ENCODE measurements around the gene SWI5. TPM values are rescaled to one million over a fixed set of nuclear protein-coding genes. Genes with fewer than 3 reads are reported as not detected.

The SWI5 gene
- polyA plus RNA-seq, 3 donors: 14.4 to 18.0 (median 16.2) TPM

- Histone ChIP-seq H3K27ac (ENCODE audit: low read depth in 1 of 2, low read length in 2 of 2) (no peak overlapping the region), H3K36me3 (replicated peaks in 1 of 2; ENCODE audit: control insufficient read depth in 1 of 2, insufficient read depth in 2 of 2, low read length in 2 of 2) (peaks cover 13 to 19% of the 10 kb centered on the region in 2 donors), H2AFZ (ENCODE audit: insufficient read depth, low read depth, low read length, poor library complexity, severe bottlenecking) (no peak overlapping the region), H3K4me1 (ENCODE audit: control insufficient read depth in 1 of 2, insufficient read depth in 2 of 2, low read length in 2 of 2) (peaks cover under 1 to 2% of the 10 kb centered on the region in 2 donors), H3K9ac (ENCODE audit: insufficient read depth, low read length, poor library complexity, severe bottlenecking) (no peak overlapping the region), H3K27me3 (ENCODE audit: control insufficient read depth in 2 of 2, insufficient read depth in 2 of 2, low read length in 2 of 2) (no peaks in the 10 kb centered on the region), H3K9me3 (replicated peaks in 1 of 2; ENCODE audit: control insufficient read depth in 1 of 2, insufficient read depth in 1 of 2, low read length in 2 of 2) (no peaks in the 10 kb centered on the region), H3K4me3 (replicated peaks in 1 of 3; ENCODE audit: low read depth in 2 of 3, low read length in 3 of 3) (no peak overlapping the region), H4K20me1 (ENCODE audit: insufficient read depth, low read length) (no peaks in the 10 kb centered on the region), H3K4me2 (replicated peaks; ENCODE audit: extremely low read depth, low read length, poor library complexity, severe bottlenecking) (no peak overlapping the region), H3K79me2 (ENCODE audit: insufficient read depth, low read length) (no peaks in the 10 kb centered on the region)
- no peaks in the 10 kb centered on the region for H3K27me3 Mint-ChIP-seq (ENCODE audit: low read depth in 3 of 3)
- no peak for DNase-seq
- peak overlapping the region in 1 of 7 donors; percentile 48 for H3K27ac Mint-ChIP-seq
- WGBS (ENCODE audit: insufficient coverage): 98% methylated on average over 10 of the region's 12 CpGs
- TF ChIP-seq CTCF (IDR thresholded peaks at IDR 0.05): no peak
- H3K36me3 Mint-ChIP-seq: peaks cover 18 to 33% of the 10 kb centered on the region in 2 donors
- H3K9me3 Mint-ChIP-seq: no peaks in the 10 kb centered on the region
- peaks cover 6% of the 10 kb centered on the region for H3K4me1 Mint-ChIP-seq
- no peak overlapping the region for H3K4me3 Mint-ChIP-seq
- intact Hi-C loops (cut with micrococcal nuclease): no loop called here
These were observed 9.1 kb downstream of the SWI5 start for GRCh38 chr9:128285033-128285784.

DNA sequence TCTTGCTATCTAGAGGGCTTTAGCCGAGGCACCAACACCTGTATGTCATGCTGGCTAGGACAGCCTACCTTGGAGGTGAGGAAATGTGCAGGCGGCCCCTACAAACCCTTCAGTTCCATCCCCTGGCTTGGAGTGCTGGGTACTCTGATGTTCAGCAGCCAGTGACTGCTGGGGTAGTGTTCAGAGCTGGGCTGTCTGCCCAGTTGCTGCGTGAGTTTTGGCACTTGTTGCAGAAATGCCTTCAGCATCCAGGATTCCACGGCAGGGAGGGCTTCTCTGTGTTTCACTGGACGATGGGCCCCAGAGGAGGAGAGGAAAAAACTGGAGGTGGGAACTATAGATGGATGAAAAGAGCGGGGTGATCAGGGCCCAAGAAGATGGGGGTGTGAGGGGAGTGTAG, 10.4 kb downstream of the SWI5 start:
- H3K9me3 ChIP-seq (replicated peaks in 1 of 2; ENCODE audit: control insufficient read depth in 1 of 2, insufficient read depth in 1 of 2, low read length in 2 of 2): no peaks in the 10 kb centered on the region
- H2AFZ ChIP-seq (ENCODE audit: insufficient read depth, low read depth, low read length, poor library complexity, severe bottlenecking): no peak overlapping the region
- DNase-seq: no peak
- H3K79me2 ChIP-seq (ENCODE audit: insufficient read depth, low read length): no peaks in the 10 kb centered on the region
- Mint-ChIP-seq H3K27me3 (ENCODE audit: low read depth in 3 of 3) (no peaks in the 10 kb centered on the region), H3K4me1 (no peaks in the 10 kb centered on the region), H3K4me3 (no peak overlapping the region), H3K36me3 (peaks cover 15 to 33% of the 10 kb centered on the region in 2 donors), H3K9me3 (no peaks in the 10 kb centered on the region), H3K27ac (peak overlapping the region in 1 of 7 donors; percentile 63)
- H3K36me3 ChIP-seq (replicated peaks in 1 of 2; ENCODE audit: control insufficient read depth in 1 of 2, insufficient read depth in 2 of 2, low read length in 2 of 2): peaks cover 13 to 19% of the 10 kb centered on the region in 2 donors
- intact Hi-C loops (cut with micrococcal nuclease): no loop called here
- no peak overlapping the region for H3K9ac ChIP-seq (ENCODE audit: insufficient read depth, low read length, poor library complexity, severe bottlenecking)
- no peaks in the 10 kb centered on the region for H3K27me3 ChIP-seq (ENCODE audit: control insufficient read depth in 2 of 2, insufficient read depth in 2 of 2, low read length in 2 of 2)
- no peak overlapping the region for H3K27ac ChIP-seq (ENCODE audit: low read depth in 1 of 2, low read length in 2 of 2)
- WGBS (ENCODE audit: insufficient coverage): 100% methylated on average over 4 of the region's 6 CpGs
- H3K4me3 ChIP-seq (replicated peaks in 1 of 3; ENCODE audit: low read depth in 2 of 3, low read length in 3 of 3): no peak overlapping the region
- H3K4me1 ChIP-seq (ENCODE audit: control insufficient read depth in 1 of 2, insufficient read depth in 2 of 2, low read length in 2 of 2): no peaks in the 10 kb centered on the region
- H3K4me2 ChIP-seq (replicated peaks; ENCODE audit: extremely low read depth, low read length, poor library complexity, severe bottlenecking): no peak overlapping the region
- no peak for TF ChIP-seq CTCF (IDR thresholded peaks at IDR 0.05)
- no peaks in the 10 kb centered on the region for H4K20me1 ChIP-seq (ENCODE audit: insufficient read depth, low read length)

All from CD14-positive monocyte (primary cell).